ENCODE measurements around the gene TCF4. TPM values are rescaled to one million over a fixed set of nuclear protein-coding genes. Genes with fewer than 3 reads are reported as not detected.

The TCF4 gene
- total RNA-seq, 1 donor from 2014 or later, result 15.7 TPM

- Histone ChIP-seq H3K27me3 (ENCODE audit: control insufficient read depth, insufficient read depth, low read length) (no peaks in the 10 kb centered on the region), H3K36me3 (ENCODE audit: control insufficient read depth, insufficient read depth, low read length) (no peaks in the 10 kb centered on the region), H3K4me3 (ENCODE audit: low read depth, low read length) (no peak overlapping the region)
- no peak for DNase-seq (ENCODE audit: low read depth)
- TF ChIP-seq, protein P1, sequence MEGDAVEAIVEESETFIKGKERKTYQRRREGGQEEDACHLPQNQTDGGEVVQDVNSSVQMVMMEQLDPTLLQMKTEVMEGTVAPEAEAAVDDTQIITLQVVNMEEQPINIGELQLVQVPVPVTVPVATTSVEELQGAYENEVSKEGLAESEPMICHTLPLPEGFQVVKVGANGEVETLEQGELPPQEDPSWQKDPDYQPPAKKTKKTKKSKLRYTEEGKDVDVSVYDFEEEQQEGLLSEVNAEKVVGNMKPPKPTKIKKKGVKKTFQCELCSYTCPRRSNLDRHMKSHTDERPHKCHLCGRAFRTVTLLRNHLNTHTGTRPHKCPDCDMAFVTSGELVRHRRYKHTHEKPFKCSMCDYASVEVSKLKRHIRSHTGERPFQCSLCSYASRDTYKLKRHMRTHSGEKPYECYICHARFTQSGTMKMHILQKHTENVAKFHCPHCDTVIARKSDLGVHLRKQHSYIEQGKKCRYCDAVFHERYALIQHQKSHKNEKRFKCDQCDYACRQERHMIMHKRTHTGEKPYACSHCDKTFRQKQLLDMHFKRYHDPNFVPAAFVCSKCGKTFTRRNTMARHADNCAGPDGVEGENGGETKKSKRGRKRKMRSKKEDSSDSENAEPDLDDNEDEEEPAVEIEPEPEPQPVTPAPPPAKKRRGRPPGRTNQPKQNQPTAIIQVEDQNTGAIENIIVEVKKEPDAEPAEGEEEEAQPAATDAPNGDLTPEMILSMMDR (IDR thresholded peaks at IDR 0.05; ENCODE audit: insufficient read depth, low read length, poor library complexity, severe bottlenecking), result no peak
These were observed 96.4 kb downstream of the TCF4 start for GRCh38 chr18:55491616-55492015.

- DNase-seq (ENCODE audit: low read depth), result no peak
- Histone ChIP-seq H3K4me3 (ENCODE audit: low read depth, low read length) (no peak overlapping the region), H3K27me3 (ENCODE audit: control insufficient read depth, insufficient read depth, low read length) (no peaks in the 10 kb centered on the region), H3K36me3 (ENCODE audit: control insufficient read depth, insufficient read depth, low read length) (no peaks in the 10 kb centered on the region)
- TF ChIP-seq, protein P1 (IDR thresholded peaks at IDR 0.05; ENCODE audit: insufficient read depth, low read length, poor library complexity, severe bottlenecking), result no peak
These were observed 98.7 kb downstream of the TCF4 start for GRCh38 chr18:55489034-55489986.

- H3K4me3 ChIP-seq (ENCODE audit: low read depth, low read length), result no peak overlapping the region
- TF ChIP-seq, protein P1 (IDR thresholded peaks at IDR 0.05; ENCODE audit: insufficient read depth, low read length, poor library complexity, severe bottlenecking), result no peak
These were observed 99.5 kb downstream of the TCF4 start for GRCh38 chr18:55488473-55488872.

DNA sequence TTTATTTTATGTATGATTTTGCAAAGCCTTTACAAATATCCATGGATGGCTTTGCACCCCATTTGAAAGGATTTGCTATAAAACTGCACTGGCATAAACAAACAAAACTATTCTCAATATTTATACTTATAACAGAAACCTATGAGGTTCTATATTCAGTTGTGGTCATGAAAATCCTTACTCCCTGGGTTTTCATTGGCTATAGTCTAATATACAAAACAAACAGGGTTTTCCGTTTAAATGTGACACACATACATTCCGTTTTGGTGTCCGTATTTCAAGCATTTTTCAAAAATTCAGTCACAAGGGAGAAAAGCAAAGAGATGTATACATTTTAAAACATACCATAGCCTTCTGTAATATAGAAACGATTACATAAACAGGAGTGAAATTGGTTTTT, 100.0 kb downstream of the TCF4 start:
- no peaks in the 10 kb centered on the region for H3K36me3 ChIP-seq (ENCODE audit: control insufficient read depth, insufficient read depth, low read length)
- DNase-seq (ENCODE audit: low read depth), result no peak
- no peaks in the 10 kb centered on the region for H3K27me3 ChIP-seq (ENCODE audit: control insufficient read depth, insufficient read depth, low read length)
- TF ChIP-seq, protein P1 (IDR thresholded peaks at IDR 0.05; ENCODE audit: insufficient read depth, low read length, poor library complexity, severe bottlenecking), result no peak
- no peak overlapping the region for H3K4me3 ChIP-seq (ENCODE audit: low read depth, low read length)

More at GRCh38 chr18:55488473-55488872, 99.5 kb downstream of the TCF4 start:
- Histone ChIP-seq H3K36me3 (ENCODE audit: control insufficient read depth, insufficient read depth, low read length) (no peaks in the 10 kb centered on the region), H3K27me3 (ENCODE audit: control insufficient read depth, insufficient read depth, low read length) (no peaks in the 10 kb centered on the region)
- no peak for DNase-seq (ENCODE audit: low read depth)

GRCh38 chr18:55486936-55487335, 101.1 kb downstream of the TCF4 start:
- H3K27me3 ChIP-seq (ENCODE audit: control insufficient read depth, insufficient read depth, low read length), result no peaks in the 10 kb centered on the region
- no peak for DNase-seq (ENCODE audit: low read depth)
- TF ChIP-seq, protein P1 (IDR thresholded peaks at IDR 0.05; ENCODE audit: insufficient read depth, low read length, poor library complexity, severe bottlenecking), result no peak
- H3K36me3 ChIP-seq (ENCODE audit: control insufficient read depth, insufficient read depth, low read length), result no peaks in the 10 kb centered on the region
- H3K4me3 ChIP-seq (ENCODE audit: low read depth, low read length), result no peak overlapping the region

Data from kidney epithelial cell (primary cell).